ENCODE results near the gene MSGN1. TPM values are rescaled to one million over a fixed set of nuclear protein-coding genes. Genes with fewer than 3 reads are reported as not detected.

The MSGN1 gene
- total RNA-seq, 1 donor from 2014 or later = not detected

GRCh38 chr2:17813742-17814473, 2.4 kb upstream of the MSGN1 start:
- TF ChIP-seq, protein P1, sequence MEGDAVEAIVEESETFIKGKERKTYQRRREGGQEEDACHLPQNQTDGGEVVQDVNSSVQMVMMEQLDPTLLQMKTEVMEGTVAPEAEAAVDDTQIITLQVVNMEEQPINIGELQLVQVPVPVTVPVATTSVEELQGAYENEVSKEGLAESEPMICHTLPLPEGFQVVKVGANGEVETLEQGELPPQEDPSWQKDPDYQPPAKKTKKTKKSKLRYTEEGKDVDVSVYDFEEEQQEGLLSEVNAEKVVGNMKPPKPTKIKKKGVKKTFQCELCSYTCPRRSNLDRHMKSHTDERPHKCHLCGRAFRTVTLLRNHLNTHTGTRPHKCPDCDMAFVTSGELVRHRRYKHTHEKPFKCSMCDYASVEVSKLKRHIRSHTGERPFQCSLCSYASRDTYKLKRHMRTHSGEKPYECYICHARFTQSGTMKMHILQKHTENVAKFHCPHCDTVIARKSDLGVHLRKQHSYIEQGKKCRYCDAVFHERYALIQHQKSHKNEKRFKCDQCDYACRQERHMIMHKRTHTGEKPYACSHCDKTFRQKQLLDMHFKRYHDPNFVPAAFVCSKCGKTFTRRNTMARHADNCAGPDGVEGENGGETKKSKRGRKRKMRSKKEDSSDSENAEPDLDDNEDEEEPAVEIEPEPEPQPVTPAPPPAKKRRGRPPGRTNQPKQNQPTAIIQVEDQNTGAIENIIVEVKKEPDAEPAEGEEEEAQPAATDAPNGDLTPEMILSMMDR (IDR thresholded peaks at IDR 0.05; ENCODE audit: unreplicated experiment) = no peak
- no peak overlapping the region for H3K27ac Mint-ChIP-seq (ENCODE audit: unreplicated experiment)
- H3K27me3 Mint-ChIP-seq (ENCODE audit: unreplicated experiment) = no peaks in the 10 kb centered on the region
- no peaks in the 10 kb centered on the region for H3K4me1 Mint-ChIP-seq (ENCODE audit: unreplicated experiment)
- H3K9me3 Mint-ChIP-seq (ENCODE audit: unreplicated experiment) = no peaks in the 10 kb centered on the region
- DNase-seq (ENCODE audit: low spot score) = no peak
- no peak overlapping the region for H3K4me3 Mint-ChIP-seq (ENCODE audit: unreplicated experiment)
- H3K36me3 Mint-ChIP-seq (ENCODE audit: low read depth, unreplicated experiment) = no peaks in the 10 kb centered on the region

DNA sequence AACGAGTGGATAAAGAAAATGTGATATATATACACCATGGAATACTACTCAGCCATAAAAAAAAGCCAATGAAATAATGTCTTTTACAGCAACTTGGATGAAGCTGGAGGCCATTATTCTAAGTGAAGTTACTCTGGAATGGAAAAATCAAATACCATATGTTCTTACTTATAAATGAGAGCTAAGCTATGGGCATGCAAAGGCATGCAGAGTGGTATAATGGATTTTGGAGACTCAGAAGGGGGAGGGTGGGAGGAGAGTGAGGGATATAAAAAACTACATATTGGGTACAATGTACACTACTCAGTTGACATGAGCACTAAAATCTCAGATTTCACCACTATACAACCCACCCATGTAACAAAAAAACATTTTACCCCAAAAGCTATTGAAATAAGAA, 1.7 kb upstream of the MSGN1 start:
- Mint-ChIP-seq H3K27me3 (ENCODE audit: unreplicated experiment) (no peaks in the 10 kb centered on the region), H3K27ac (ENCODE audit: unreplicated experiment) (no peak overlapping the region), H3K9me3 (ENCODE audit: unreplicated experiment) (no peaks in the 10 kb centered on the region), H3K4me3 (ENCODE audit: unreplicated experiment) (no peak overlapping the region), H3K36me3 (ENCODE audit: low read depth, unreplicated experiment) (no peaks in the 10 kb centered on the region), H3K4me1 (ENCODE audit: unreplicated experiment) (no peaks in the 10 kb centered on the region)
- DNase-seq (ENCODE audit: low spot score) = no peak
- TF ChIP-seq, protein P1 (IDR thresholded peaks at IDR 0.05; ENCODE audit: unreplicated experiment) = no peak

- Mint-ChIP-seq H3K4me1 (ENCODE audit: unreplicated experiment) (no peaks in the 10 kb centered on the region), H3K27me3 (ENCODE audit: unreplicated experiment) (no peaks in the 10 kb centered on the region), H3K9me3 (ENCODE audit: unreplicated experiment) (no peaks in the 10 kb centered on the region), H3K36me3 (ENCODE audit: low read depth, unreplicated experiment) (no peaks in the 10 kb centered on the region), H3K4me3 (ENCODE audit: unreplicated experiment) (no peak overlapping the region), H3K27ac (ENCODE audit: unreplicated experiment) (no peak overlapping the region)
- no peak for DNase-seq (ENCODE audit: low spot score)
- TF ChIP-seq, protein P1 (IDR thresholded peaks at IDR 0.05; ENCODE audit: unreplicated experiment) = no peak
Observed at GRCh38 chr2:17815468-17816184, 634 bp upstream of the MSGN1 start.

DNA sequence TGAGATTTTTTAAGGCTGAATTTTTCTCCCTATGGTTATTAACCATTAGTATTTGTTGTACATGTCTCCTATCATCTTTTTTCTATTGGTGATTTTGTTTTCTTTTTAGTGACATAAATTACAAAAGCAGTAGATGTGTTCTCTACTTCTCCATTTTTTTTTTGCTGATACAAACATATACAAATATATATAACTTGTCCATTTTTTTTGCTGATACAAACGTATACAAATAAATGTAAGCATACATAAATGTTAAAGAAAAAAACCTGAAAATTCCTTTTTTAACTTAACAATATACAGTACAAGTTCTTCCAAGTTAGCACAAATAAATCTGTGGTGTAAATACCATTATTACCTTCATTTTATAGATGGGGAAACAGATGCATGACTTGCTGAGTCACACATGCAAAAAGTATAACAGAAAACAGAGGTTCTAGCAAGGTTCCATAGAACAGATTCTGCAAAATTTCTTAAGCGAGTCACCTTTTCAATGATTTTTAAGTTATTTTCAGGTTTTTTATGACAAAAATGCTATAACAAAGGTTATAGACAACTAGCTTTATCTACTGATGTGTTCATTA, 2.1 kb downstream of the MSGN1 start:
- no peak for DNase-seq (ENCODE audit: low spot score)
- no peaks in the 10 kb centered on the region for H3K27me3 Mint-ChIP-seq (ENCODE audit: unreplicated experiment)

More for the DNA sequence above, 2.1 kb downstream of the MSGN1 start:
- Mint-ChIP-seq H3K27ac (ENCODE audit: unreplicated experiment) (no peak overlapping the region), H3K4me3 (ENCODE audit: unreplicated experiment) (no peak overlapping the region), H3K36me3 (ENCODE audit: low read depth, unreplicated experiment) (no peaks in the 10 kb centered on the region), H3K9me3 (ENCODE audit: unreplicated experiment) (no peaks in the 10 kb centered on the region), H3K4me1 (ENCODE audit: unreplicated experiment) (peaks cover 4% of the 10 kb centered on the region)
- TF ChIP-seq, protein P1 (IDR thresholded peaks at IDR 0.05; ENCODE audit: unreplicated experiment) = no peak

Measured in endothelial cell (in vitro differentiated cells).